Stimulated activated CD4-positive, alpha-beta T cell treated with anti-CD3 and anti-CD28 coated beads, Interleukin-4, amount 100 ng/mL, for 24 hours (primary cell): ENCODE data around the gene MADD.

ENCODE experiments used
- DNase-seq: peaks from one replicate; pipeline ENCODE4 v3.0.0-alpha.2; 2020

Gene MADD

DNA sequence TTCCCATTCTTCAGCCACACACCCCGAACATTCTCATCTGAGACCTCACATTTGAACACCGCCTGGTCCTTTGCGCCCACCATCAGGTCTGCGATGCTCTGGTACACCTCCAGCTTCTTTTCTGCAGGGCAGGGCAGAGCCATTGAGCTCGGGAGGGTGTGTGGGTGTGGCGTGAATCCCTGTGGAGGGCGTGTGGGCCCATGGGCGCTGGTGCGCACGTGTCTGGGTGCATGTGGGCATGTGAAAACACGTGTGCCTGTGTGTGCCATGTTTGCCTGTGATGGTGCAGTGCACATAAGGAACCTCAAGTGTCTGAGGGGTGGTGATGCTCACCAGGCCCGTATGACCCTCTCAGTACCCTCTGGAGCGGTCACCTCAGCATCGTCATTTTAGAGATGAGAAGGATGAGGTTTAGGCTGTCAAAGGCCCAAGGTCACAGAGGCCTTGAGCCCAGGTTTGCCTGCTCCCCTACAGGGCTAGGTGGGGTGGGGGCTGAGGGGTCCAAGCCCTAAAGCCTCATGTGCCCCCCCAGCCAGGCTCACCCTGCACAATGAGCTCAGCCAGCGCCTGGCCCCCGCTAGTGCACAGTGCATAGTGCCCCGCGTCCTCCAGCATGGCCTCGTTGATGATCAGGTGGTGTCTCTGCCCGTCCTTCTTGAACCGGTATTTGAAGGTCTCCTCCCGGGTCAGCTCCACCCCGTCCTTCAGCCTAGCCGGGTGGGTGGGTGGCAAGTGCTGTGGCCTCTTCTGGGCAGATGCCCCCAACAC, 72.3 kb downstream of the MADD start:
- no peak for DNase-seq

DNA sequence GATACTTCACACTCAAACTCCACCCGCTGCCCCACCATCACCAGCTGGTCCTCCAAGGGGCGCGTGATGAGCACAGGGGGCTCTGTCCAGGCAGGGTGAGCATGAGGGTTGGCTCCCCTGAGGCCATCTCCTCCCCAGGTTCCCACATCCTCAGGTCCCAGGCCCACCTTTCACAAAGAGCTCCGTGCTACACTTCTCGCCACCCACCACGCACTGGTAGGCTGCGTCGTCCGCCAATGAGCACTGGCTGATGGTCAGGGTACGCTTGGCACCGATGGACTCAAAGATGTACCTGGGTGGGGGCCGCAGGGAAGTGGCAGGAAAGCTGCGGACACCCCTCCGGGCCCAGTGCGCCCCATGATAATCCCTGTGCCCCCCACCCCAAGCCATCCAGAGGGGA, 72.9 kb downstream of the MADD start:
- no peak for DNase-seq

DNA sequence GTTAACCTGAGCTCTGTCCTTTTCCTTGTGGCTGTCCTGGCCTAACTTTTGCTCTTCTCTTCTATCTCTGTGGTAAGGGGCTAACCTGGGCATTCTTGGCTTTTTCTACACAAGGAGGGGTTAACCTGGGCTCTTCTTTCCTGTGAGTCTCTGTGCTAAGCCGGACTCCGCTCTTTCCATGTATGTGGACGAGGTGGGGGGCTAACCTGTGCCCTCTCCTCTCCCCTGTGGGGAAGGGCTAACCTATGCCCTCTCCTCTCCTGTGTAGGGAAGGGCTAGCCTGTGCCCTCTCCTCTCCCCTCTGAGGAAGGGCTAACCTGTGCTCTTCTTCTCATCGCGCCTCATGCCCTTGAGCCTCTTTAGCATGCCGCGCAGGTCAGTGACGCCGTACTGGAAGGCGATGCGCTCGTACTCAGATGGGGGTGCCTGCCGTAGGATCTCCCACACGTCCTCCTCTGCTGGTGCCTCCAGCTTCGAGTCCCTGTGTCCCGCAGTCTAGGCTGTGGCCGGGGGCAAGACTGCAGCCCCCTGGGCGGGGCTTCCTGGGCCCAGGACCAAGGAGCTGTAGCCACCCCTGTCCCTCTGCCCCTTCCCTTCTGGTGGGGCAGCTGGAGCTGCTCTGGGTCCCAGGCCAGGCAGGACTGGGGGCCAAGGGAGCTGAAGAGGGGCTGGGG, 76.1 kb downstream of the MADD start:
- no peak for DNase-seq

DNA sequence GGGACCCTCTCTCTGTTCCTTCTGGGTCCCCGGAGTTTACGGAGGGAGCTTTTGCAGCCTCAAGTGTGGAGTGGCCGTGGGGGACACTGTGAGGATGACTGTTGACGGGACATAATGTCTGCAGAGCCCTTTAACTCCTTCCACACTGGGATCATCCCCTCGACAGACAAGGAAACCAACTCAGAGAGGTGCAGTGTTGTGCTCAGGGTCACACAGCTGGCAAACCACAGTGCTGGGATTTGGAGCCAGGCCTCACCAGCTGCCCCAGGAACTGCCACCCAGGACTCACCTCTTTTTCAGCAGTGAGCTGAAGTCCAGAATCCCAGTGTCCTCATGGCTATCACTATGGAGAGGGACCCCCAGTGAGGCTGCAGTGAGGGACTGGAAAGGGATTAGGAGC, 77.2 kb downstream of the MADD start:
- DNase-seq, result no peak

DNA sequence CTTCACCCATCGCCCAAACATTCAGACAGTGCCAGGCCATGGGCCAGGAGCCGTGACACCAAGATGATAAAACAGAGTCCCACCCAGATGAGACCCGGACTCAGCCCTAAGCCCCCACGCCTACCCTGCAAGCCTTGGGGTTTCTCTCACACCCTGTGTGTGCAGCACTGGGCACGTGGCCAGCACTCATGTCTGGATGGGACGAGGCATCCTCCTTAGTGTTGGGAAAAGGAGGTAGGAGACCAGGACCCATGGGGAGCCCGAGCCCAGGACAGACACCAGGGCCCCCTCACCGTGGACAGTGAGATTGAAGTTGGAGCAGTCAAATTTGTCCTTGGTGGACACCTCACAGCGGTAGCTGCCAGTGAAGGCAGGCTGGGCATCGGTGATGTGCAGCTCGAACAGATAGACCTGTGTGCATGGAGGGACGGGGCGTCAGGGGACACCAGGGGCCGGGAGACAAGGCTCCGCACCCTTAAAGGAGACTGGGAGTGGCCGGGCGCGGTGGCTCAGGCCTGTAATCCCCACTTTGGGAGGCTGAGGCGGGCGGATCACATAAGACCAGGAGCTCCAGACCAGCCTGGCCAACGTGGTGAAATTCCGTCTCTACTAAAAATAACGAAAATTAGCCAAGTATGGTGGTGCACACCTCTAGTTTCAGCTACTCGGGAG, 78.3 kb downstream of the MADD start:
- no peak for DNase-seq

DNA sequence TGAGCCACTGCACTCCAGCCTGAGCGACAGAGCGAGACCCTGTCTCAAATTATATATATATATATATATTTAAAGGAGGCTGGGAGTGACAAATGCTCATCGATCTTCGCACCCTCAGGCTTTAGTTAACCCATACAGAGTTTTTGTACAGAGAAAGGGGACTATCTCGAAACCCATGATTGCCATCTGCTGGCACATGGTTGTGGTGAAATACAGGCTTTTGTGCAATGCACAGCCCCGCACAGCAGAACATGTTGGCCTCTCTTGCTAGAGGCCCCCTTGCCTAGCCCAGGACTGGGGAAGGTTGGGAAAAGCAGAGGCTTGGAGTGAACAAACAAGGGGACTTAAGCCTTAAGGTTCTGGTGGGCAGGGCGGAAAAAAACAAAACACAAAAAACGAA, 78.9 kb downstream of the MADD start:
- no peak for DNase-seq

DNA sequence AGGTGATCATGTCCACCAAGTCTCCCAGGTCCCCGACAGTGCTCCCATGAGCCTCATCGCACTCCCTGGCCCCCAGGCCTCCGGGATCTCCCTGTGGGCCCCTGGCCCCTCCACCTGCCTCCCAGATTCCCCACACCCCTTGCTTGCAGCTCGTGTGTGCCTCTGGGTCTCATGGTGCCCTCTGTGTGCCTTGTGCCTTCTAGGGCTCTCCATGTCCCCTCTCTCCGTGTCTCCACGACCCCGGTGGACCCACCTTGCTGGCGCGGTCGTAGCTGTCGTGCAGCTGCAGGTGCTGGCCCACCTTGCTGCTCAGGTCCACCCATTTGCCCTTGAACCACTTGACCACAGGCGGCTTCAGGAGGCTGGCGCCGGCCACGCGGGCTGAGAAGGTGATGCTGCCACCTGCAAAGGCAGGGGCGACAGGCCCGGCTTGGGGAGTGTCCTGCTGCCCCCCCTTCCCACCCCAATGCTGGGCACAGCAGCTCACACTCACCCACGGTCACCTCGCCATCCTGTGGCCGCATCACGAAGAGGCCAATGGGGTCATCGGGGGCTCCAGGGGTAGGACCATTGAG, 79.7 kb downstream of the MADD start:
- no peak for DNase-seq

DNA sequence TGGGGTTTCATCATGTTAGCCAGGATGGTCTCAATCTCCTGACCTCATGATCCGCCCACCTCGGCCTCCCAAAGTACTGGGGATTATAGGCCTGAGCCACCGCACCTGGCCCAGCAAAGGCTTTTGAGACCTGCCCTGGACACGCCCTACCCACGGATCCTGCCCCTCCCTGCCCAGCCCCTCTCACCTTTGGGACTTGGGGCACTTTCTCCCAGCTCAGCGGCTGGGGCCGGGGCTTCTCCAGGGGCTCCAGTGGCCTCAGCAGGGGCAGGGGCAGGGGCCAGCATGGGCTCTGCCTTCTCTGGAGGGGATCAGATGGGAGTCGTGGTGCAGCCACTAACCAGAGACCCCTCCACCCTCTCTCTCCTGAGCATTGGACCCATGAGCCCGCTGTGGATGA, 80.4 kb downstream of the MADD start:
- no peak for DNase-seq

DNA sequence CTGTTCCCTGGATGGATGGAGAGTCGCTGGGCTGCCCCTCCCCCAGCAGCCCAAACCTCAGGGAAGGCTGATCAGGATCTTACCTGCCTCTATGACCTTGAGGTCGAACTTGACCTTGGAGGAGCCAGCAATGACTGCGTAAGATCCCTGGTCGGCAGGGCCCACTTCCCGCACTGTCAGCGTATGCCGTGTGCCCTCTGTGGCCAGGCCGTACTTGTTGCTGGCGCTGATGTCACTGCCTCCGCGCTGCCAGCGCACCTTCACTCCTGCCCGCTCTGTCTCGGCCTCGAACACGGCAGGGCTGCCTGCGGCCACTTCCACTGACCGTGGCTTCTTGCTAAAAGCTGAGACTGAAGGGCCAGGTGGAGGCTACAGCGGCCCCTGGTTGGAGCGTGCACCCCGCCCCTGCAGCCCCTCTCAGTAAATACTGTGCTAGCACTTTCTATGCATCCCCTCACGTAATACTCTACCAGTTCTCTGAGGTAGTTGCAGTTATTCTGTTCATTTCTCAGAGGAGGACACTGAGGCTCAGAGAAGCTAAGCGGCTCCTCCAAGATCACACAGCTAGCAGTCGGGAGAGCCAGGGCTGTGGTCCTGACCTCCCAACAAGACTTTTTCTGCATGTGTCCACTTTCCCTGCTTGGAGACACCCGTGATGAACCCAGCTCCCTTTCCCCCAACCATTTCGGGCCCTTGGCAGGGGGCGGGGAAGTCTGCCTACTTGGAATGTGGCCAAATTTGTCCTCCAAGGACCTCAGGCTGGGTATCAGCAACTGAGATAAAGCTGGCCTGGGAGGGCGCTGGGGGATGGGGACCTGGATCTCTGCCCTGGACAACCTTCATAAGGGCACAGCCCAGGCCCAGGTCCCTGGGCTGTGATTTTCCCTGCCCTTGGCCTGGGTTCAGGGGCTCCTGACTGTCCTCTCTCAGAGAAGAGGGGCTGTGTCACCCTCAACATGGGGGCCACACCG, 81.5 kb downstream of the MADD start:
- no peak for DNase-seq

DNA sequence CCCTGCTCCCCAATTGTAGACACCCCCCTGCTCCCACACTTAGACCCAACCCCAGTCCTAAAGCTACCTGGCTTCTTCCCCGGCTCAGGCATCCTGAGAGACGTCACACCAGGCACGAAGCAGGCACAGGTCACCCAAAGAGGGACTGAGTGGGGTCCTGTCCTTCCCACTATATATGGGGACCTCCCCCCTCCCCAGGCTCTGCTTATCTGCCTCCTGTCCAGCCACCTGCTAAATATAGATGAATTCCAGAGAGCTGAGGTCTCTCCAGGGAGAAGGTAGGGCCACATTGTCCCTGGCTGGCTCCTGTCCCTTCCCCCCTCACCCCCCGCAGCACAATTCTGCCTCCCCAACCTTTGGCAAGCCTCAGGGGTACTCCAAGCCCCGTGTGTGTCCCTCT, 82.6 kb downstream of the MADD start, which contains the start of gene MYBPC3:
MYBPC3 (minus strand) TSS at position 147 of the 400 bp plus-strand sequence; CDS start at position 92, 55 bp downstream.
- no peak for DNase-seq

DNA sequence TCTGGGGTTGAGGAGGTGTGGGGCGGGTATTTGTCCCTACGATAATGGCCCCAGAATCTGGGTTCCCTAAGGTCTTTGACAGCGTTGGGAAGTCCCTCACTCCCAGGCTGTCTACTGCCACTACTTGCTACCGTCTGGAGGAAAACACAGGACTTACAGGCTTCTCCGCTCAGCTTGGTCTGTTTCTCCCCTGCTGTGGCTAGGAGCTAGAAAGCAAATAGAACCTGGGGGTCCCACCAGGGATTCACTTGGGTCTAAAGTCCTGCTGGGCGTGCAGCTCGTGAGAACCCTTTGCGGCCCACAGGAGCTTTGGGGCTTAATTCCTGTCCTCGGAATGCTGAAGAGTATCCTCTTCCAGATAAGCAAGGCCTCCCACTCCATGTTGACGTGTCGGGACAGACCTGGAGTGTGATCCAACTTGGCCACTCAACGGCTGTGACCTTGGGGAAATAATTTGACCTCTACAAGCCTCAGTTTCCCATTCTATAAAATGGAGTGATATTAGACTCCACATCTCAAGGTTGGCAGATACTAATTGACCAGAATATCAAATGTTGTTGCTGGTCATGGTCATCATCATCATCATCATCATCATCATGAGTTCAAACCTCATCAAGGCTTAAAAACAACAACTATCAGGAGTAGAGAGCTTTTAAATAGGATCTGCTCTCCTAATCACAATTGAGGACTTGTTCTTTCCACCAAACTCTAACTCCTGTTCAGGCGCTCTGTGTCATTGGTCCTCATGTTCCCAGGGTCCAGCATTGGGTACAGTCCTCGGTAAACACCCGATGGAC, 84.2 kb downstream of the MADD start:
- DNase-seq, result no peak

DNA sequence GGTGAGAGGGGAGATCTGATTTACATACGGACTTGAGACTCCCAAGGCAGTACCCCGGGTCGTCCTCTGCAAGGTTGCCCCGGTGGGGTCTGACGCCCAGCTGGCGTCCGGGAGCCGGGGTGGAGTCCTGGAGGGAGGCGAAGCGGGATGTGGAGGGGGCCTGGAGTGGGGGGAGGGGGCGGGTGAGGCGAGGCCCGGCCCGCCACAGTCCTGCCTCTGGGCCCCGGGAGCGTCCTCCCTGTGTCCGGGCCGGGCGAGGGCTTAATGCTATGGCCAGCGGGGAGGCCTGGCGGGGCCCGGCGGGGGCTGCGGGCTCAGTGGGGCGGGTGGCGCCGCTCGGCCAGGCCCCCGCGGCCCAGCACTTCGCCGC, 85.0 kb downstream of the MADD start:
- DNase-seq, result no peak

DNA sequence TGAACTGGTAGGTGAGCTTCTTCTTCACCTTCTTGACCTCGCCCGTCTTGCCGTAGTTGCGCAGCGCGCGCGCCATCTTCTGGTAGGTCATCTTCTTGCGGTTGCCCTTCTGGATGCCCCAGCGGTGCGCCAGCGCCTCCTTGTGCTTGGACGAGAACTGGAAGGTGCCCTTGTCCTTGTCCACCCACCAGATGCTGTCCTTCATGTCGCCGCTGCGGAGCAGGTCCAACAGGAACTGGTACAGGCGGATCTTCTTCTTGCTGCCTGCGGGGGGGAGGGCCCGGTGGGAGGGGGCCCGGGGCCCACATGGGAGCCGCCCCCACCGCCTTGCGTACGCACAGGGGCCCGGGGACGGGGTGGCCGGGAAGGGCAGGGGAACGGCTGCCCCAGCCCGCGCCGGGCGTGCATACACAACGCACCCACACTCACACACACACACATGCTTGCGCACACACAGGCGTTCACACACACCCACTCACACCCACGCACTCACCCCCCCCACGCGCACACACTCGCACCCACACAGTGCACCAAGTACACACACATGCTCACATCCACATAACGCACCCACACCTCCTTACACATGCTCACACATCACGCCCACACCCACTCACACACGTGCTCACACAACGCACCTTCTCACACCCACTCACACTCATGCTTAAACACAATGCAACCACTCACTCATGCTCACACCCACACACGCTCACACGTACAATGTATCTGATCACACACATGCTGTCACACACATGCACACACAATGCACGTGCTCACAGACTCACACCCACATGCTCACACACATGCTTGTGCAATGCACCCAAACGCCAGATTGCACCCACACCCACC, 85.6 kb downstream of the MADD start:
- DNase-seq, result peak; percentile 18

DNA sequence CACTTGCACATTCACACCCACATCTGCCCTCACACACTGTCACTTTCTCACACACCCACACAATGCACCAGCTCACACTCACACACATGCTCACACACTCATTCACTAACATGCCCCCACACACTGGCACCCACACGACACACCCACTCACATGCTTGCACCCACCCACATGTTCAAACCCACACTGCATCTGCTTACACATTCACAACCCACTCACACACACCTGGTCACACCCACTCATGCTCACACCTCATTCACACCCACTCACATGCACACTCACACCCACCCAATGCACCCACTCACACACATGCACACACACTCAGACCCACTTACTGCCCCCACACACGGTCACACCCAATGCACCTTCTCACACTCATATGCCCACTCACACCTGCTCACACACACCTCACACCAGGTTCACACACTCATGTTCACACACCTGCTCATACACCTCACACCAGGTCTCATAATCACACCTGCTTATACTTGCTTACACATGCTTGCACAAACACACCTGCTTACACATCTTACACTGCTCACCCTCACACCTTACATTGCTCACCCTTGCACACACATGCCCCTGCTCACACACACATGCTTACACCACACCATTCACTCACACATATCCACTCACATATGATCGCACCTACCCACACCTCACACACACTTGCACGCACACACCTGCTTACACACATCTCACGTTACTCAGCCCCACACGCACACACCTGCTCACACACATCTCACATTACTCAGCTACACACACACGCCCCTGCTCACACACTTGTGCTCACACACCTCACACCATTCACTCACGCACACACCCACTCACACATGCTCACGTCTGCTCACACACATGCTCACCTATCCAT, 86.4 kb downstream of the MADD start:
- DNase-seq, result no peak

DNA sequence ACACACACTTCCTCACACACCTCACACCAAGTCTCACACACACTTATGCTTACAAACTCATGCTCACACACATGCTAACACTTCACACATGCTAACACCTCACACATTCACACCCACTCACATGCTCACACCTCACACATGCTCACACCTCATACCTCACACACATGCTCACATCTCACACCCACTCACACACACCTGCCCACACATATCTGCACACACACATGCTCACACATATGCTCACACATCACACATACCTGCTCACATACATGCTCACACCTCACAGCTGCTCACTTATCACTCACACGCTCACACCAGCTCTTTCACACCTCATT, 87.0 kb downstream of the MADD start:
- DNase-seq, result no peak

DNA sequence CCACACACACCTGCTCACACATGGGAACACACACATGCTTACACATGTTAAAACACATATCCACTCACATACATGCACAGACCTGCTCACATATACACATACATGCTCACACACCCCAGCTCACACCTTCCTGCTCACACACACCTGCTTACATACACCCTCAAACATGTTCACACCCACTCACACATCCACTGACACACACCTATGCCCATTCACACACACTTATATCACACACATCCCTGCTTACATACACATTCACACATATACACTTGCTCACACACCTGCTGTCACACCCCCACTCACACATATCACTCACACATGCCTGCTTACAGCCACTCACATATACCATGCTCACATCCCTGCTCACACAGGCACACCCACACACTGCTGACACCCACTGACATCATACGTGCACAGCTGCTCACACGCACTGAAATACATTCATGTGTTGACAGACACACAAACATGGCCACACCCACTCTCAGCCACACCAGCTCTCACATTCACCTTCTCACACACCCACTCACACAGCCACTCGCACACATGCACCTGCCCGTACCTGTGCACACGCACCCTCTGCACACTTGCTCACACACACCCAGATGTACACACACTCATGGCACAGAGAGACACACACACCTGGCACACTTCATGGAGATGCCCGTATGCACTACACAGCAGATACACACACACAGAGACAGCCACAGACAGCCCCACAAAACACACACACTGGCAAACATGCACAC, 88.2 kb downstream of the MADD start:
- no peak for DNase-seq

DNA sequence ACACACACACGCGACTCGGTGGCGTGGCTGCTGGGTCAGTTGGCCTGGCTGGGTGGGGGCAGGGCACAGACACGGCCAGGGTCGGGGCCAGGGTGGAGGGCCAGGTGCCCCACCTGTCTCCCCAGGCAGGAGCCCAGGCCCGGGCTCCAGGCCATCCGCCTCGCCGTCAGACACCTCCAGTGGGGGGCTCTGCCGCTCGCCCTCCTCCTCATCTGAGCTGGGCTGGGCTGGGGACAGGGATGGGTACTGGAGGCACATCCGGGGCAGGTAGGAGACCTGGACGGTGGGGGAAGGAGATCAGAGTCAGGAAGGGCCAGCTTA, 88.8 kb downstream of the MADD start:
- DNase-seq, result no peak

DNA sequence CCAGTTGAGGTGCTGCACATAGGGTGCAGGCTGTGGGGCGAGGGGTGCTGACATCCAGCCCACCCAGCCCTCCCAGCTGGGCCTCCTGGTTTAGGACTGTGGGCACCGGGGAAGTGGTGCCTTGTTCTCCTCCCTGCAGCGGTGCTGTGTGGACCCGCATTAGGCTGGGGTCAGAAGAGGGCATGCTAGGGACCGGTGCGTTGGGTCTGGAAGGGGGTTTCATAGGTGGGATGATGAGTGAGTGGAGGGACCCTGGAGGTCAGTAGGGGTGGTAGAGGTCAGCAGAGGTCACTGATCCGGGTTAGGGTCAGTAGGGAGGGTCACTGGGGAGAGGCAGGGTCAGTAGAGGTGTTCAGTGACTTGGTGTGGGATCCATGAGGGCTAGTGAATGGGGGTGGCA, 89.2 kb downstream of the MADD start:
- no peak for DNase-seq

DNA sequence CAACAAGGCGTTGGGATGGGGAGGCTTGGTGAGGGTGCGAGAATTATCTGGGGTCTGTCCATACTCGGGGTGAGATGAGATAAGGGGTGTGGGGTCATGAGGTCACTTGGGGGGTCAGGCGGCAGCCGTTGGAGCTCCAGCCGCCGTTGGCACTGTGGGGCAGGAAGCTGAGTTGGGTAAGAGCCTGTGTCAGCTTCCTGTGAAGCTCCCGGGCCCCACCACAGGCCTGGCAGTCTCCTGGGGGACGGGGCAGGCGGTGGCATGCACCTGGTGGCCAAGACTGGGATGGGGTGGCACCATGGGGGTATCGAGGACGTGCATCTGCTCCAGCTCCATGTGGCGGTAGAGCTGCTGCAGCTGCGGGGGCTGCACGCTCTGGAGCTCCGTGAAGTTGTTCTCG, 89.7 kb downstream of the MADD start:
- no peak for DNase-seq
